Measurements from ENCODE around the gene GRIK3. TPM values are rescaled to one million over a fixed set of nuclear protein-coding genes. Genes with fewer than 3 reads are reported as not detected.

The GRIK3 gene
- total and polyA plus RNA-seq, 2 experiments from 2014 or later: 0.31 to 2.9 TPM

DNA sequence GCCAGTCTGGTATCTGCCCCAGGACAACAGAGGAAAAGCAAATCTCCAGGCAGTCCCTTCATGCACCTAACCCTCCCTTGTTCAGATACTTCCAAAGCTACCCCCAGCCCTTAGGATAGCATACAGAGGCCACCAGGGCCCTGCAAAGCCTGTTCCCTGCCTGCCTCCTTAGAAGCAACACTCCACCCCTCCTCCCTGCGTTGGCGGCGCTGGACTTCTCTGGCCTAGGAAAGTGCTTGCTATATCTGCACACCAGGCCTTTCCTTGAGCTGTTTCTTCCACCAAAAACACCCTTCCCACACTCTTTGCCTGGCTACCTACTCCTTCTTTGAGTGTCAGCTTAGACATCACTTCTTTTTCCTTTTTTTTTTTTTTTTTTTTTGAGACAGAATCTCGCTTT lies 61.3 kb downstream of the GRIK3 start (continued):
- TF ChIP-seq, protein P1, sequence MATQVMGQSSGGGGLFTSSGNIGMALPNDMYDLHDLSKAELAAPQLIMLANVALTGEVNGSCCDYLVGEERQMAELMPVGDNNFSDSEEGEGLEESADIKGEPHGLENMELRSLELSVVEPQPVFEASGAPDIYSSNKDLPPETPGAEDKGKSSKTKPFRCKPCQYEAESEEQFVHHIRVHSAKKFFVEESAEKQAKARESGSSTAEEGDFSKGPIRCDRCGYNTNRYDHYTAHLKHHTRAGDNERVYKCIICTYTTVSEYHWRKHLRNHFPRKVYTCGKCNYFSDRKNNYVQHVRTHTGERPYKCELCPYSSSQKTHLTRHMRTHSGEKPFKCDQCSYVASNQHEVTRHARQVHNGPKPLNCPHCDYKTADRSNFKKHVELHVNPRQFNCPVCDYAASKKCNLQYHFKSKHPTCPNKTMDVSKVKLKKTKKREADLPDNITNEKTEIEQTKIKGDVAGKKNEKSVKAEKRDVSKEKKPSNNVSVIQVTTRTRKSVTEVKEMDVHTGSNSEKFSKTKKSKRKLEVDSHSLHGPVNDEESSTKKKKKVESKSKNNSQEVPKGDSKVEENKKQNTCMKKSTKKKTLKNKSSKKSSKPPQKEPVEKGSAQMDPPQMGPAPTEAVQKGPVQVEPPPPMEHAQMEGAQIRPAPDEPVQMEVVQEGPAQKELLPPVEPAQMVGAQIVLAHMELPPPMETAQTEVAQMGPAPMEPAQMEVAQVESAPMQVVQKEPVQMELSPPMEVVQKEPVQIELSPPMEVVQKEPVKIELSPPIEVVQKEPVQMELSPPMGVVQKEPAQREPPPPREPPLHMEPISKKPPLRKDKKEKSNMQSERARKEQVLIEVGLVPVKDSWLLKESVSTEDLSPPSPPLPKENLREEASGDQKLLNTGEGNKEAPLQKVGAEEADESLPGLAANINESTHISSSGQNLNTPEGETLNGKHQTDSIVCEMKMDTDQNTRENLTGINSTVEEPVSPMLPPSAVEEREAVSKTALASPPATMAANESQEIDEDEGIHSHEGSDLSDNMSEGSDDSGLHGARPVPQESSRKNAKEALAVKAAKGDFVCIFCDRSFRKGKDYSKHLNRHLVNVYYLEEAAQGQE (IDR thresholded peaks at IDR 0.05; ENCODE audit: unreplicated experiment): no peak
- no peak for TF ChIP-seq STAT1 (IDR thresholded peaks at IDR 0.05; ENCODE audit: unreplicated experiment)

- no peaks in the 10 kb centered on the region for H3F3A ChIP-seq (replicated peaks; ENCODE audit: low read depth)
- peak; percentile 41 for ATAC-seq
- H3K9me3 Mint-ChIP-seq: no peaks in the 10 kb centered on the region
- no peak overlapping the region for H2AFZ ChIP-seq
- DNase-seq (ENCODE audit: low spot score): no peak
- no peaks in the 10 kb centered on the region for H3K36me3 ChIP-seq (ENCODE audit: insufficient read depth)
- TF ChIP-seq ZNF114 (CRISPR knock-in tag; IDR thresholded peaks at IDR 0.05) (no peak), POLR2AphosphoS5 (IDR thresholded peaks at IDR 0.05; ENCODE audit: low read depth) (no peak), JUNB (IDR thresholded peaks at IDR 0.05; ENCODE audit: unreplicated experiment) (no peak)
- no peak overlapping the region for H3K4me3 ChIP-seq
- no peak overlapping the region for H3K27ac ChIP-seq (ENCODE audit: low read depth)
- no peak overlapping the region for H3K27ac Mint-ChIP-seq
- H4K20me1 ChIP-seq (replicated peaks; ENCODE audit: insufficient read depth): no peaks in the 10 kb centered on the region
- no peaks in the 10 kb centered on the region for H3K79me2 ChIP-seq (replicated peaks; ENCODE audit: insufficient read depth)
- no peaks in the 10 kb centered on the region for H3K27me3 ChIP-seq (ENCODE audit: insufficient read depth)
- no peaks in the 10 kb centered on the region for H3K36me3 Mint-ChIP-seq (ENCODE audit: low read depth)
- H3K27me3 Mint-ChIP-seq (ENCODE audit: insufficient read depth, low read depth, poor library complexity): peaks cover 7% of the 10 kb centered on the region
- H3K4me1 Mint-ChIP-seq: peaks cover 13% of the 10 kb centered on the region; the same call in 2 of the 3 replicates
- H3K4me3 Mint-ChIP-seq: no peak overlapping the region
- peaks cover 6% of the 10 kb centered on the region; the same call in 1 of the 2 replicates for H3K9me2 ChIP-seq (ENCODE audit: insufficient read depth)
- H3K4me1 ChIP-seq (ENCODE audit: insufficient read depth): no peaks in the 10 kb centered on the region
- H3K4me2 ChIP-seq: no peak overlapping the region
Observed at GRCh38 chr1:36971852-36972618, 62.3 kb downstream of the GRIK3 start.

DNA sequence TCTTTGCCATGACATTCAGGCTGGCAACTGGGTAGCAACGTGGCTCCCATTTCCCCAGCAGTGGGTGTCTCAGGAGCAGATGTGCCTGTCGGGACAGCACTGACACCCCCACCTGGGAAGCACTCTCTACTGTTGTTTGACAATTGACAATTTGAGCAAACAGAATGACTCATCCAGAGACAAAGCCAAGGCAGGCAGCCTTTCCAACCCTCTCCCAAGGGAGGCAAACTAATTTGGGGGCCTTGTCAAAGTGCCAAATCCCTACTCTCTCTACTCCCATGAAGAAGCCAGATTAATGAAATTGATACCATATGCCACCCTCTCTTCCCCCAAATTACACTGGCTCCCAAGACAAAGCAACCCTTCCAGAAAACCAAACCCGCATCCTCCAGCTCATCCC lies 65.6 kb downstream of the GRIK3 start:
- H3K4me3 ChIP-seq: no peak overlapping the region
- H3K79me2 ChIP-seq (replicated peaks; ENCODE audit: insufficient read depth): no peaks in the 10 kb centered on the region
- no peaks in the 10 kb centered on the region for H4K20me1 ChIP-seq (replicated peaks; ENCODE audit: insufficient read depth)
- H2AFZ ChIP-seq: no peak overlapping the region
- no peaks in the 10 kb centered on the region for H3K9me3 Mint-ChIP-seq
- H3K36me3 Mint-ChIP-seq (ENCODE audit: low read depth): no peaks in the 10 kb centered on the region
- no peaks in the 10 kb centered on the region for H3K36me3 ChIP-seq (ENCODE audit: insufficient read depth)
- DNase-seq (ENCODE audit: low spot score) (no peak), ATAC-seq (no peak)
- H3K9me2 ChIP-seq (ENCODE audit: insufficient read depth): peaks cover 6% of the 10 kb centered on the region; the same call in 1 of the 2 replicates
- no peak overlapping the region for H3K4me2 ChIP-seq
- H3K4me1 ChIP-seq (ENCODE audit: insufficient read depth): no peaks in the 10 kb centered on the region
- H3K27ac ChIP-seq (ENCODE audit: low read depth): no peak overlapping the region
- no peaks in the 10 kb centered on the region for H3K27me3 ChIP-seq (ENCODE audit: insufficient read depth)
- peaks cover 8% of the 10 kb centered on the region; the same call in 2 of the 3 replicates for H3K4me1 Mint-ChIP-seq
- no peak overlapping the region for H3K4me3 Mint-ChIP-seq
- no peaks in the 10 kb centered on the region for H3F3A ChIP-seq (replicated peaks; ENCODE audit: low read depth)
- H3K27ac Mint-ChIP-seq: no peak overlapping the region
- peaks cover 2% of the 10 kb centered on the region for H3K27me3 Mint-ChIP-seq (ENCODE audit: insufficient read depth, low read depth, poor library complexity)
- TF ChIP-seq, protein P2, sequence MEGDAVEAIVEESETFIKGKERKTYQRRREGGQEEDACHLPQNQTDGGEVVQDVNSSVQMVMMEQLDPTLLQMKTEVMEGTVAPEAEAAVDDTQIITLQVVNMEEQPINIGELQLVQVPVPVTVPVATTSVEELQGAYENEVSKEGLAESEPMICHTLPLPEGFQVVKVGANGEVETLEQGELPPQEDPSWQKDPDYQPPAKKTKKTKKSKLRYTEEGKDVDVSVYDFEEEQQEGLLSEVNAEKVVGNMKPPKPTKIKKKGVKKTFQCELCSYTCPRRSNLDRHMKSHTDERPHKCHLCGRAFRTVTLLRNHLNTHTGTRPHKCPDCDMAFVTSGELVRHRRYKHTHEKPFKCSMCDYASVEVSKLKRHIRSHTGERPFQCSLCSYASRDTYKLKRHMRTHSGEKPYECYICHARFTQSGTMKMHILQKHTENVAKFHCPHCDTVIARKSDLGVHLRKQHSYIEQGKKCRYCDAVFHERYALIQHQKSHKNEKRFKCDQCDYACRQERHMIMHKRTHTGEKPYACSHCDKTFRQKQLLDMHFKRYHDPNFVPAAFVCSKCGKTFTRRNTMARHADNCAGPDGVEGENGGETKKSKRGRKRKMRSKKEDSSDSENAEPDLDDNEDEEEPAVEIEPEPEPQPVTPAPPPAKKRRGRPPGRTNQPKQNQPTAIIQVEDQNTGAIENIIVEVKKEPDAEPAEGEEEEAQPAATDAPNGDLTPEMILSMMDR (conservative IDR thresholded peaks at IDR 0.05; ENCODE audit: low read depth in 2 of 2): no peak
- TF ChIP-seq, protein P3, sequence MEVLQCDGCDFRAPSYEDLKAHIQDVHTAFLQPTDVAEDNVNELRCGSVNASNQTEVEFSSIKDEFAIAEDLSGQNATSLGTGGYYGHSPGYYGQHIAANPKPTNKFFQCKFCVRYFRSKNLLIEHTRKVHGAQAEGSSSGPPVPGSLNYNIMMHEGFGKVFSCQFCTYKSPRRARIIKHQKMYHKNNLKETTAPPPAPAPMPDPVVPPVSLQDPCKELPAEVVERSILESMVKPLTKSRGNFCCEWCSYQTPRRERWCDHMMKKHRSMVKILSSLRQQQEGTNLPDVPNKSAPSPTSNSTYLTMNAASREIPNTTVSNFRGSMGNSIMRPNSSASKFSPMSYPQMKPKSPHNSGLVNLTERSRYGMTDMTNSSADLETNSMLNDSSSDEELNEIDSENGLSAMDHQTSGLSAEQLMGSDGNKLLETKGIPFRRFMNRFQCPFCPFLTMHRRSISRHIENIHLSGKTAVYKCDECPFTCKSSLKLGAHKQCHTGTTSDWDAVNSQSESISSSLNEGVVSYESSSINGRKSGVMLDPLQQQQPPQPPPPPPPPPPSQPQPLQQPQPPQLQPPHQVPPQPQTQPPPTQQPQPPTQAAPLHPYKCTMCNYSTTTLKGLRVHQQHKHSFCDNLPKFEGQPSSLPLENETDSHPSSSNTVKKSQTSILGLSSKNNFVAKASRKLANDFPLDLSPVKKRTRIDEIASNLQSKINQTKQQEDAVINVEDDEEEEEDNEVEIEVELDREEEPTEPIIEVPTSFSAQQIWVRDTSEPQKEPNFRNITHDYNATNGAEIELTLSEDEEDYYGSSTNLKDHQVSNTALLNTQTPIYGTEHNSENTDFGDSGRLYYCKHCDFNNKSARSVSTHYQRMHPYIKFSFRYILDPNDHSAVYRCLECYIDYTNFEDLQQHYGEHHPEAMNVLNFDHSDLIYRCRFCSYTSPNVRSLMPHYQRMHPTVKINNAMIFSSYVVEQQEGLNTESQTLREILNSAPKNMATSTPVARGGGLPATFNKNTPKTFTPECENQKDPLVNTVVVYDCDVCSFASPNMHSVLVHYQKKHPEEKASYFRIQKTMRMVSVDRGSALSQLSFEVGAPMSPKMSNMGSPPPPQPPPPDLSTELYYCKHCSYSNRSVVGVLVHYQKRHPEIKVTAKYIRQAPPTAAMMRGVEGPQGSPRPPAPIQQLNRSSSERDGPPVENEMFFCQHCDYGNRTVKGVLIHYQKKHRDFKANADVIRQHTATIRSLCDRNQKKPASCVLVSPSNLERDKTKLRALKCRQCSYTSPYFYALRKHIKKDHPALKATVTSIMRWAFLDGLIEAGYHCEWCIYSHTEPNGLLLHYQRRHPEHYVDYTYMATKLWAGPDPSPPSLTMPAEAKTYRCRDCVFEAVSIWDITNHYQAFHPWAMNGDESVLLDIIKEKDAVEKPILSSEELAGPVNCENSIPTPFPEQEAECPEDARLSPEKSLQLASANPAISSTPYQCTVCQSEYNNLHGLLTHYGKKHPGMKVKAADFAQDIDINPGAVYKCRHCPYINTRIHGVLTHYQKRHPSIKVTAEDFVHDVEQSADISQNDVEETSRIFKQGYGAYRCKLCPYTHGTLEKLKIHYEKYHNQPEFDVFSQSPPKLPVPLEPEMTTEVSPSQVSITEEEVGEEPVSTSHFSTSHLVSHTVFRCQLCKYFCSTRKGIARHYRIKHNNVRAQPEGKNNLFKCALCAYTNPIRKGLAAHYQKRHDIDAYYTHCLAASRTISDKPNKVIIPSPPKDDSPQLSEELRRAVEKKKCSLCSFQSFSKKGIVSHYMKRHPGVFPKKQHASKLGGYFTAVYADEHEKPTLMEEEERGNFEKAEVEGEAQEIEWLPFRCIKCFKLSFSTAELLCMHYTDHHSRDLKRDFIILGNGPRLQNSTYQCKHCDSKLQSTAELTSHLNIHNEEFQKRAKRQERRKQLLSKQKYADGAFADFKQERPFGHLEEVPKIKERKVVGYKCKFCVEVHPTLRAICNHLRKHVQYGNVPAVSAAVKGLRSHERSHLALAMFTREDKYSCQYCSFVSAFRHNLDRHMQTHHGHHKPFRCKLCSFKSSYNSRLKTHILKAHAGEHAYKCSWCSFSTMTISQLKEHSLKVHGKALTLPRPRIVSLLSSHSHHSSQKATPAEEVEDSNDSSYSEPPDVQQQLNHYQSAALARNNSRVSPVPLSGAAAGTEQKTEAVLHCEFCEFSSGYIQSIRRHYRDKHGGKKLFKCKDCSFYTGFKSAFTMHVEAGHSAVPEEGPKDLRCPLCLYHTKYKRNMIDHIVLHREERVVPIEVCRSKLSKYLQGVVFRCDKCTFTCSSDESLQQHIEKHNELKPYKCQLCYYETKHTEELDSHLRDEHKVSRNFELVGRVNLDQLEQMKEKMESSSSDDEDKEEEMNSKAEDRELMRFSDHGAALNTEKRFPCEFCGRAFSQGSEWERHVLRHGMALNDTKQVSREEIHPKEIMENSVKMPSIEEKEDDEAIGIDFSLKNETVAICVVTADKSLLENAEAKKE (CRISPR knock-in tag; IDR thresholded peaks at IDR 0.05): no peak
- TF ChIP-seq STAT1 (IDR thresholded peaks at IDR 0.05; ENCODE audit: unreplicated experiment): no peak
